ENCODE results near the gene ADGRV1.

Gene ADGRV1

DNA sequence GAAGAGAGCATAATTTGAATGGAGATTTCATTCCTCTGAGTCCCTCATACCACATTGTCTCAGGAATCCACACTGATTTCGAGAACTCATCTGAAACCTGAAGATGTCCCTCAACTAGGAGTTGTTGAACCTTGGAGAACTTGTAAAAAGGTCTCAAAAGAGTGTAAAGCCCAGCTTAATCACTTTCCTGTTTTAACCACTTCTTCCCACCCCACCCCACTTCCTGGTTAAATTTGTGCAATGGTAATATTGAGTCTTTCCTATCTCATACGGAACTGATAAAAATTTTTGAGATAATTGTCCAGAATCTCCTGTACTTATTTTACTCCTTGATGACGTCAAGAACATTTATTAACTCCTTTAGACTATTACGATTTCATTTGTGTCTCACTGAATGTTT is 583.8 kb downstream of the ADGRV1 start:
- DNase-seq (ENCODE audit: low read depth): no peak

DNA sequence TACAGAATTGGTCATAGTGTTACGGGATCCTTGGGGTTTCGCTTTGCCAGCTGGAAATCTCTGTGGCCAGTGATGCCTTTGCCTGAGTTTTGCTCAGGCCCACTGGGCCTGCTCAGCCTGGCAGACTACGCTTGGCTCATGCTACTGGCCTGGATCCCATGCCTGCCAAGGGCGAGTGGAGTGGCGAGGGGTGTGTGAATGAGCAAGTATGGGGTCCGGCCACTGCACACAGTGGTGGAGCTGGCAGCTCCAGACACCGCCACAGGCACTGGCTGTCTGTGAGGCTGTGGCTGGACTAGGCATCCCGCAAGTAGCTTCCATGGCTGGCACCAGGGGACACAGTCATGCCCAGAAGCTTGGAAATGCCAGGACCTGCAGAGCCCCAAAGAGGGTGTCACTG is 584.2 kb downstream of the ADGRV1 start:
- no peak for DNase-seq (ENCODE audit: low read depth)

DNA sequence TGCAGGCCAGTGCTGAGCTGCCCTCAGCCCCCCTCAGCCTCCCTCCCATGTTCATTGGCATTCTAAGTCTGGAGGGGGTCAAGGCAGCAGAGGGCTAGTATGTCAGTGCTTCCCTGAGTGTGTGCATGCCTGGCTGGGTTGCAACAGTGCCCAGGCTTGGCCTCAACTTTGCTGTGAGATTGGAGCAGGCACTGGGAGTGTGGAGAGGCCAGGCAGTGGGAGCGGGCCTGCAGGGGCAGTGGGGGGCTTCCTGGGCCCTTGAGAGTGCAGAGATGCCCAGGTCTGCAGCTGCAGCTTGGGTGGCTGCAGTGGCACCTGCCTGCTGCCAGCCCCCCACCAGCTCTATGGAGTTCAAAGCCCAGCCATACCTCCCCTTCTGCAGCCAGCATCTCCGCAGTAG is 585.2 kb downstream of the ADGRV1 start:
- no peak for DNase-seq (ENCODE audit: low read depth)

DNA sequence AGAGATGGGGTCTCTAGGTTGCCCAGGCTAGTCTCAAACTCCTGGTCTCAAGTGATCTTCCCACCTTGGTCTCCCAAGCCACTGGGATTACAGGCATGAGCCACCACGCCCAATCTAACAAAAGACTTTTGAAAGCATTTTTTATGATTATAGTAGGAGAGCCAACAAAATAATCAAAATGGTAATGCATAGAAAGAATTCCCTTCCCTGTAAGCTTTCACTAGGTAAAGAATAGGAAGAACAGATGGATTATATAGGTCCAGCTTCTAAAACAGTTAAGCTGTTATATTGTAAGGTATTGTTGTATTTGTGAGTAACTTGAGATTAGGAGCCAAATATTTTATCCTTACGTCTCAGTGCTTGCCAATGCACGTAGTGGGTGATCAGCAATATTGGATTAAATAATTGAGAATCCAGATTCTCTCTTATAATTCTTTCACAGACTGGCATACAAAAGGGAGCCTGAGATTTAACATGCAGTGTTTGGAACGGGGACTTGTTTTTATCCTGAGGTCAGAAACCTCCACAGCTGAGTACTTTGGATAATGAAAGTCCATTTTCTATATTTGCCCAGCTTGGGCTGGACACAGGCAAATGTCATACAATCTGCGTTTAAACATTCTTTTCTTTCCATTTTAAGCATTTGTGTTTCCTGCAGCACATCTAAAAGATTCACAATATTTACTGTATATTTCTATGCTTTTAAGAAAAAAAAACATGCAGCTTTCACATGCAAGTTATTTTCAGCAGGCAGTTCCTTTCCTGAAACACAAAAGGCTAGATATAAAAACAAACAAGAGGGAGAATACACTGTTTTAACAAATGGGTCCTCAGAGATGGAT is 586.1 kb downstream of the ADGRV1 start:
- DNase-seq (ENCODE audit: low read depth): no peak

DNA sequence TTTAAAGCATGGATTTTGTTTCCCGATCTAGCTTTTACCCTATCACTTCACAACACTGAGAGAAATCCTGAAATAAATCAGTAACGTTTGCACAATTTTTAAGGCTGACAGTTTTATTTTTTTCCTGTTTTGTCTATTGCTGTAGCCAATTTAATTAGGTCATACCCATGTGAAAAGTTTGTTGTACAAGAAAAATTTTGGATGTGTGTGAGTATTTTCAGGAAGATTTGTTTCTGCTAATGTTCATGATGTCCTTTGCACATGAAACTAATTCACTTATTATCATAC is 586.7 kb downstream of the ADGRV1 start:
- DNase-seq (ENCODE audit: low read depth): no peak

DNA sequence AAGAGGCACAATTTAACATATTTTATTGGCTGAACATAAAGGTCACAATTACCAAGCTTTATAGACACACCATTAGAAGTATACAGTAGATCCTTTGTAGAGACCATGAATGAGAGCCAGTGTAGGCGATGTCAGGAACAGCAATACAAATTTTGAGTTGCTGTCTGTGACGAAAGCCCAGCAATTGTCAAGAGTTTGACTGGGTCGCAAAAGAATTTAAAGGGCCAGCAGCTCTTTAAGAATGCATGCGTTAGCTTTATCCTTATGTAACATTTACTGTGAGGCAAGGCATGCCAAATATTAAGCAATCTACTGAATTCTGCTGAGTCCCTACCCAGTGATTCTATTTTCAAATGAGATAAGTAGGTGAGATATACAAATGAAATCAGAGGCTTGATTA is 587.6 kb downstream of the ADGRV1 start:
- DNase-seq (ENCODE audit: low read depth): no peak

DNA sequence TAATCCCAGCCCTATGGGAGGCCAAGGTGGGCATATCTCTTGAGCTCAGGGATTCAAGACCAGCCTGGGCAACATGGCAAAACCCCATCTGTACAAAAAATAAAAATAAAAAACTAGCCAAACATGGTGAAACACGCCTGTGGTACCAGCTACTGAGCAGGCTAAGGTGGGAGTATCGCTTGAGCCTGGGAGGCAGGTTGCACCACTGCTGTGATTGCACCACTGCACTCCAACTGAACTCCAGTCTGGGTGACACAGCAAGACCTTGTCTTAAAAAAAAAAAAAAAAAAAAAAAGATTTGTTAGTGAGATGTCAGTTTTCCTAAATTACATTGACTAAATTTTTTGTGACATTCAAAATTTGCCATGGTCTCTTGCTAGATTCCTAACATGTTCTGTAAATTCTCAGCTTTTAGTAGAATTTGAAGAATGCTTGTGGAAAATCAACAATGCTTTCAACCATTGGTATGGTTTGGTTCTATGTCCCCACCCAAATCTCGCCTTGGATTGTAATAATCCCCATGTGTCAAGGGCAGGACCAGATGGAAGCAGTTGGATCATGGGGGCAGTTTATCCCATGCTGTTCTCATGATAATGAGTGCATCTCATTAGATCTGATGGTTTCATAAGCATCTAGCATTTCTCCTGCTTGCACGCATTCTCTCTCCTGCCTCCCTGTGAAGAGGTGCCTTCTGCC is 588.5 kb downstream of the ADGRV1 start:
- no peak for DNase-seq (ENCODE audit: low read depth)

DNA sequence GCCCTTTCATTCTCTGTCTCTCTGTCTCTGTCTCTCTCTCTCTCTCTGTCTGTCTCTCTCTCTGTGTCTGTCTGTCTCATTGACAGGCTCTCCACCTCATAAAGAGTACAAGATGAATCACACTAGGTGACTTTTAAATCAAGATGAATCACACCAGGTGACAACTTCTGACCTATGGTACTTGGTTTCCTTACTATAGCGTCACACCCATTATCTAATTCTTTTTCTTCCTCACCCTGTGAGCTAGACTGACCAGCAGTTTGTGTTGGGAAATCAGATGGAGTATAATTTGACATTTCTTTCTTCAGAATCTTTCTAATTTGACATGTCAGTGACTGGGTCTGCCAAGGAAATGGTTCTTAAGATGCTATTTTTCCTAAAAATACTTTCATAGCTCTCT is 591.6 kb downstream of the ADGRV1 start:
- DNase-seq (ENCODE audit: low read depth): no peak

DNA sequence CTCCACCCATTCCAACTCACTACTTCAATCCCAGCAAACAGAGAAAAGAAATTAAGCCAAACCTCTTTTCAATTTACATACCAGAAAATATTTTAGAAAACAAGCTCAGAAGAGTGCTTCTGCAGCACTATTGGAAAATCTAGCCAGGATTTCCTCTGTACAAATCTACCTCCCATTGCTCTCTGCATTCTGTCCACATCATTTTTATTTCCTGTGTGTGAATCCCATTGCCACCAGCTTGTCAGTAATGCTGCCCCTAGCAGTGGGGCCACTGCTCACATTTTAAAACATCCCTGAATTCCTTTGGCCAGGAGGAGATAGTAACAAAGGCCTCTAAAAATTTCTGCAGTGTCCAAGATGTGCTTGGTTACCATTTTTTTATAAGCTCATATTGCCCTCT is 592.0 kb downstream of the ADGRV1 start:
- DNase-seq (ENCODE audit: low read depth): no peak

DNA sequence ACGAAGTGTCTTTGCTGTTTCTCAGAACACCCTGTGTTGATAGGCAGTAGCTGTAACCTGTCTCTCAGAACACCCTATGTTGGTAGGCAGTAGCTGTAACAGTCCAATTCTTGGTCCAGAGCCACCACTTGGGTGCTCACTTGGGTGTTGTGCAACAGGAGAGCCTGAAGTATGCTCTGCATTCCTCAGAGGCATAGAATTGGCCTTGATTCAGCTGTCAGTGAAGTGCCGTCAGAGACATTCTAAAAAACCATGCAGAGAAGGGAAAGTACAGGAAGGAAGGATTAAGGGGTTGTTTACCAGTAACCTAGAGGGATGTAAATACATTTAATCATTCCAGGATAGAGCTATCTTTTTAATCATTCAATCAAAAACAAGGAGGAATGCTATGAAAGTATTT is 593.4 kb downstream of the ADGRV1 start:
- peak; percentile 41 for DNase-seq (ENCODE audit: low read depth)

DNA sequence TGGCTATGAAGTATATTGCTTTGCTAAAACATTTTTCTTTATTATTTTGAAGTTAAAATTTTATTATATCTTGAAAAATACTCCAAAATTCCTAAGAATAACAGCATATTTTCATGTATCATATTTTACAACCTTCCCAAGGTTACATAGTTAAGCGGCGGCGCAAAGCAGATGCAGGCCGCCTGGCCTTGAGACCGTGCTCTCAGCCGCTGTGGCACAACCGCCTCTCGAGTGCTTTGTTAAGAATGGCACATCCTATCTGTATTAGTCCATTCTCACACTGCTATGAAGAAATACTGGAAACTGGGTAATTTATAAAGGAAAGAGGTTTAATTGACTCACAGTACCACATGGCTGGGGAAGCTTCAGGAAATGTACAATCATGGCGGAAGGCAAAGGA is 595.7 kb downstream of the ADGRV1 start:
- no peak for DNase-seq (ENCODE audit: low read depth)

DNA sequence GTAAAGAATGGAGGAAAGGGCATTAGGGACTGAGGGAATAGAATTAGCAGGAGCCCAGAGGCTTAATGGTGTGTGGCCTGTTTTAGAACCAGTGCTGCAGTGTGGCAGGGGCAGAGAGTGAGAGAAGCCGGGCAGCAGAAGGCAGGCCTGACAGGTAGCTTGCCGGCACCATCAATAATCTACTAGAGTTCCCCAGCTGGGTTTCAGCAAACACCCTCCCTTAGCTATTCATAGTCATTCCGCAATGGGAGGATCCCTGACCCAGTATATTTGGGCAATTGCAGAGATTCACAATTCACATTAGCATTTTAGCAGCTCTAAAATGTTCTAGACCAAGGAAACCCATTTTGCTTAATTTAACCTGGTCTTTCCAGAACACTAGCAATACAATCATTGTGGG is 596.7 kb downstream of the ADGRV1 start:
- DNase-seq (ENCODE audit: low read depth): no peak

DNA sequence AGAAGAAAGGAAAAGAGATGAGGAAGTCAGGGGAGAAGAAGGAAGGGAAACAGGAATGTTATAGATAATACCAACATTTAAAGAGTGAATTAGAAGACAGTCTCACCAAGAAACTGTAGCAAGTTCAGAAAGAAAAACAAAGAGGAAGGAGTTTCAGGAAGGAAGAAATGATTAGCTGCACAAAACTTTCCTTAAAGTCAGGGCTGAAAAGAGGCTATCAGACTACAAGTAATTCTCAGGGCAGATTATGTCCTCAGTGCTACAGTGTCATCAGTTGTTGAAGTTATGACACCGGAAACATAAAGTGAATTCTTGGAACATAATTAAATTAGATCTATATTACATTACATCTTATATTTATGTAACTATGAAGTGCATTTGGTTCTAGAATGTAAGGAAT is 597.6 kb downstream of the ADGRV1 start:
- no peak for DNase-seq (ENCODE audit: low read depth)

DNA sequence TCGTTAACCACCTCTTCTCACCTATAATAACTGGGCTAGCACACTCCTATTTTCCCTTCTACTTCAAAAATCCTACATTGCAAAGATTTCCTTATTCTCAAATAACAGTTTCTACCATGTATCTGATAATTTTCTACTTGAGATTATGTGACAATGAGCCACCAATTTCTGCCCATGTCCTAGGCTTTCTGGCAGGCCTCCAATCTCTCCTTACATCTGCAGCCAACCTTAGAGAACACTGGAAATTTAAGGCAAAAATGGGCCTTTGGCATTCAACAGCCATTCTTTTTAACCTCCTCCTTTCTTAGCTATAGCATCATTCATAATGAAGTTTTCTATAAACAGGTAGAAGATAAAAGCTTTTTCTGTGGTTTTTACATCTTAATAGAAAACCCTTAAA is 599.4 kb downstream of the ADGRV1 start:
- no peak for DNase-seq (ENCODE audit: low read depth)

DNA sequence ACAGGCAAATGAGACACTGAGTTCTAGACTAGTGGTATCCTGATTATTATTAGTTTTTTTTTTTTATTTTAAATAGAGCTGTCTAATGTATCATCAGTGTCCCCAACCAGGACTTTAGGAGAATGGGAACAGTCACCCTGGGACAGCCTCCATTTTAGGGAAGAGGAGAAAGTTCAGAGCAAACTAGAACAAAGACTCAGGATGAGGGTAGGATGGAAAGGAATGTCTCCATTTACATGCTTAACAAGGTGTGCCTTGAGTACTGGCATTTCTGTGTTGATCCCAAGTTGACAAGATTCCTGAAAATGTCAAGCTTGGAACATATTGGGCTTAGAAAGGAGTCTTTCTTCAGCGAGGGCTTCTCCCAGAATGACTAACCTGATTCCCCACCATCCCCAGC is 601.0 kb downstream of the ADGRV1 start:
- no peak for DNase-seq (ENCODE audit: low read depth)

DNA sequence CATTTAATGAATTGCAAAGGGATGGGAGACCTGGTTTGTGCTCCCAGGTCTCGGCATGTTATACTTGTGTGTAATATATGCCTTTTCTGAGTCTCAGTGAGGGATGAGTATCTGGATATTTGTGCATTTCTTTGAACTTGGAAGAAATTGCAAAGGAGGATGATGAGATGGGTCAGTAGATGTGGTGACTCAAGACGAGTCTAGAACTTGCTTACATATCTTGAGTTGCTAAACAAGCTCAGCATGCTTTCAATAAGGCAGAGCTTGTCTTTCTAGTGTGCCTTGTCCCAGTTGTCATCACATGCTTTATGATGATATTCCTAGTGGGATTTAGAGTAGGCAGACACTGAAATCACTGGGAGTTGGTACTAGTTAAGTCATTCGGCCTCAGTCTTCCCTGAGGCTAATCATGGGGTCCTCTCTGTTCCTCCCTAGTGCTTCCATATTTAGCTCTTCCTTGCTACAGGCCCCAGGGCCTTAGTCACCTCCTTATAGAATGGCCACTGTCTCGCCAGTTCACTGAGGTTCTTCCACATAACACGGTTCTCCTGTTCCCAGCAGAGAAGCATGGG is 602.2 kb downstream of the ADGRV1 start:
- no peak for DNase-seq (ENCODE audit: low read depth)

DNA sequence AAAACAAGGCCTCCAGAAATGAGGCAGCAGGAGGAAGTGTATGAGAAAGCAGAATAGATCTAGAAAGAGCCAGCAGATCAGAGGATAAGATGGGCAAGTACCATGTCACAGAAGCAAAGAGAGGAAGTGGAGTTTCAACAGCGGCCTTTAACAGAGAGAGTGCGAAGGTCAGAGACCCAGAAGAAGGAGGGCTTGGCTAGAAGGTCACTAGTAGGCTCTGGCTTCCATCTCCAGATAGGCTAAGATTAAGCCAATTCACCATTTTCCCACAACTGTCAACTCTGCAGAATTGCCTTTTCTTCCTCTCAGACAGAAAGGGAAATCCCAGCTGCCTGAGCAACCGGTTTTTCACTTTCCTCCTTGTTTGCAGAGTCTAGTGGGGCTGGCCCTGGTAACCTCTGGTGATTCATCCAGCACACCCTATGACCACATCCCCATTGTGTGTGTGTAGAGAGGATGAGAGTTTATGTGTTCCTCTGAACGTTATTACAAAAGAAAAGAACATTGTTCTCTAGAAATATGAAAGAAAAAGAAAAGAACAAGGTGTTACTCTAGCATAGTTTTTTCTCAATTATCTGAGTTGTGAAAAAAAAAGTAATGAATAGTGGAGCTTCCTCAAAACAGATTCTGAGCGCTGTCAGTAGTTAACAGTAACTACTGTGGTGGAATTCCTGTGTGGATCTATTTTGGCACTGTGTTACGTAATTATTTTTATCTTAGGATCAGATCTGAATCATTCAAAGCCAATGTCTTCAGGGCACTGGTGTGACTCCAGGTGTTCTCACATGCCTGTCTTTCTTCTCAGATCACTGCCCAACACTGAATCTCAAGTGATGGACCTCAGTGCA is 604.2 kb downstream of the ADGRV1 start:
- peak; percentile 91 for DNase-seq (ENCODE audit: low read depth)

DNA sequence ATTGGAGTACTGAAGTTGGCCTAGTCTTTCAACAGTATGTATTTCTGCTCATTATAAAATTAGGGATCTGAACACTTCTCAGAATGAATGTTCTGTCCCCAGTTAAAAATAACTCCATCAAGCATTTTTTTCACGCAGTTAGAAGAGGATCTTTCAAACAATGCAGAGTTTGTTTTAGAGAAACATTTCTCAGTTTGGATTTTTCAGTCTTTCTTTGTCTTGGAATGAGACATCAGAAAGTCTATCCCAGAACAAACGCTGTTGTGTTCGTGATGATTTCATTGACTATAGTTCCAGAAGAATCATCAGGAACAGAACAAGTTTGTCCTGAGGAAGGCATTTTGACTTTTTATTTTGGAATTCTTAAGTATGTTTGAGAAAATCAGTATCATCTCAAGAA is 605.8 kb downstream of the ADGRV1 start:
- DNase-seq (ENCODE audit: low read depth): no peak

DNA sequence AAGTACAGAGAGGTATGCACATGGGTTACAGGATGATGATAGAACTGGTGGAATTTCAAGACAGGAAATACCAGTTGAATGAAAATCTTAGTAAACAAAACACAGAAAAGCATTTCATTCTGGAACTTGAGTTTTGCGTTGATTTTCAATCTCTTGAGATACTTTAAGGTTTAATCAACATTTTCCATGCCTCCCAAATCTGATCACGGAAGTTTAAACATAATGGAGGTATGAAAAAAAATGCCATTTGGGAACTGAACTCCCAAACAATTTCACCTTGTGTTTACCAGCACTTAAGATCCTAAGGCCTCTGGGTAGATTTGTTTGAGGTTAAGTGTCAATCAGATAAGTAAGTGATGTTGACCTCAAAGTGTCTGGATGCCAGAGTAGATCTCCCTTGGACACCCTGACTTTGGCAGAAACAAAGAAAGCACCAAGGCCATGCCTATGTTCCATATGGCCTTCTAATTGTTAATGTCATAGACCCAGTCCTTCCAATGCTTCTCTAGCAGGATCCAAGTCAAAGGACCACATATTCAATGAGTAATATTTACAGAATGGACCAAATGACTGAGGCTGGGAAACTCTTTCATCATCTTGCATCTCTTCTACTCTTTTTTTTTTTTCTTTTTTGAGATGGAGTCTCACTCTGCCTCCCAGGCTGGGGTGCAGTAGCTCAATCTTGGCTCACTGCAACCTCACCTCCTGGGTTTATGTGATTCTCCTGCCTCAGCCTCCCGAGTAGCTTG is 607.6 kb downstream of the ADGRV1 start:
- no peak for DNase-seq (ENCODE audit: low read depth)

DNA sequence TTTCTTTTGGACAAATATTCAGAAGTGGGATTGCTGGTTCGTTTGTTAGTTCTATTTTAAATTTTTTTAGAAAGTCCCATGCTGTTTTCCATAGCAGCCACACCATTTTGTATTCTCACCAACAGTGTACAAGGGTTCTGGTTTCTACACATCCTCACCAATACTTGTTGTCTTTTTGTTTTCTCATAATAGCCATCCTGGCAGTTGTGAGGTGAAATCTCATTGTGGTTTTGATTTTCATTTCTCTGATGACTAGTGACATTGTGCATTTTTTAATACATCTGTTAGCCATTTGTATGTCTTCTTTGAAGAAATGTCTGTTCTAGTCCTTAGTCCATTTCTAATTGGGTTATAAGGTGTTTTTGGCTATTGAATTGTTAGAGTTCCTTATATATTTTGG is 610.3 kb downstream of the ADGRV1 start:
- no peak for DNase-seq (ENCODE audit: low read depth)

DNA sequence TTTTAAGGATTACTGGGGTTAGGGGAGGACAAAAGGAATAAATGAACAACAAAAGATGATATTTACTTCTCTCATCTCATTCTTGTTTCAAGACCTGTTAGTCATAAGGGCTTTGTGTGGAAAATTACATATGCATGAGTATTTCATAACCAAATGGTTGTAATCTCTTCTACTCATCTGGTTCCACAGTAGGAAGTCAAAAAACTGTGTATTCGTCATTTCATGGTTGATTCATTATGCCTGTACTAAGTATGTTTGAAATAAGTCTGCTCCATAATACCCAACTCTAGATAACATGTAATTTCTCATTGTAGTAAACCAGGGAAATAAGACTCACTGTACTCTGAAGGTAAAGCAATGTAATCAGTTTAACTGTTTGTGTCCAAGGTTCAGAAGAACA is 611.7 kb downstream of the ADGRV1 start:
- DNase-seq (ENCODE audit: low read depth): peak; percentile 66

DNA sequence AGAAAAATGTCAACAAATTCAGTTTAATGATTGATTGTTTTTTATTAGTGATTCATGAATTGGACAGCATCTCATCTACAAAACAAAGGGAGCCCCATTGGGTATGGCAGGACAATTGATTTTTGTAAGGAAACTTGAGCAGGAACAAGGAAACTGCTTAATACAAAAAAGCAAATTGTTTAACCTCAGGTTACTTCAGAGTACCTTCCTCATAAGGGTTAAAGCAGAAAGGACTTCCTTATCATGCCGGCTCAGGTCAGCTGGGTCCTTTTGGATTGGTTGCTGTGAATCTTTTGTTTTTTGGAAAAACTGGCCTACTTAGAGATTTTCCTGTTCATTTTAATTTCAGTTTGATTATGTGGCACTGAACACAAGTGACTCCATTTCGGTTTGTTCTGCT is 612.7 kb downstream of the ADGRV1 start:
- no peak for DNase-seq (ENCODE audit: low read depth)

Data from stromal cell of bone marrow (primary cell).